GDM1 (cell line): ENCODE data around the gene METTL2B.
"Not testable (repeated sequence)": the region's sequence is repeated elsewhere in the genome, so short reads cannot be mapped to it uniquely, and the experiment has no call there.

ENCODE experiments used
- DNase-seq: peaks from one replicate; lab custom pipeline; 2025; lab: John Stamatoyannopoulos, UW

Gene METTL2B

GRCh38 chr7:128526062-128526466 lies 49.5 kb downstream of the METTL2B start:
- not testable (repeated sequence) for DNase-seq

- not testable (repeated sequence) for DNase-seq
Measured at GRCh38 chr7:128529191-128529590, 52.6 kb downstream of the METTL2B start.

DNA sequence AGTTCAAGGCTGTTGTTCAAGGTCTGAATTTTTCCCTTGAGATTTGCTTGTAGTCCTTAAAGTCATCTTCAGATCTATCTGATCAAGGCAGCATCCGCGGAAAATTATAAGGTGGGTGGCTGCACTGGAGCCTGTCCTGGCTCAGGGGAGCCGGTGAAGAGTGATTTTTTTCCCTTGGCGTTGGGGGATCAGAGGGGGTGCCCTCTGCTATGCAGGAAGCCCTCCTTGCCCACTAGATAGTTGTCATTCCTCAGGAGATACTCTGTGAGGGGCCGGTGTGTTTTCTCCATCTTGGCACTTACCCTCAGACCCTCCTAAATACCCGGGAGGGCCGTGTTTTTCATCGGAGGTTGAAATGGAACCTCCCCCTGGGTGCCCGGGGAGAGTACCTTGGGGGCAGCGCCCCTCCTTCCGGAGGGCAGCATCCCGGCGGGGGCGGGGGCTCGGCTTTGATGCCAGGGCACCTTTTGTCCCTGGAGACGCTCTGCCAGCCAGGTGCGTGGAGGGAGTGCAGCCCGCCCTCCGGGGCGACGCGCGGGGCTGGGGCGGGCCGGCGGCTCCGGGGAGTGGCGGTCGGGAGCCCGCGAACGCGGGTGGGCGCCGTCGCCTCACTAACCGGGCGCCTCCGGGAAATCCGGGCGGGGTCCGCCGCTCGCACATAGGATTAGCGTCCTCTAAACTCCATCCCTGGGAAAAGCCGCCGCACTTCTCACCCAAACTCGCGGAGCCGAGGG lies 53.7 kb downstream of the METTL2B start:
- DNase-seq: not testable (repeated sequence)

GRCh38 chr7:128530855-128531104 lies 54.2 kb downstream of the METTL2B start:
- DNase-seq: no peak

GRCh38 chr7:128531105-128531954 lies 54.8 kb downstream of the METTL2B start:
- DNase-seq: peak; percentile 84

GRCh38 chr7:128531955-128532478 lies 55.5 kb downstream of the METTL2B start:
- DNase-seq: peak; percentile 13

DNA sequence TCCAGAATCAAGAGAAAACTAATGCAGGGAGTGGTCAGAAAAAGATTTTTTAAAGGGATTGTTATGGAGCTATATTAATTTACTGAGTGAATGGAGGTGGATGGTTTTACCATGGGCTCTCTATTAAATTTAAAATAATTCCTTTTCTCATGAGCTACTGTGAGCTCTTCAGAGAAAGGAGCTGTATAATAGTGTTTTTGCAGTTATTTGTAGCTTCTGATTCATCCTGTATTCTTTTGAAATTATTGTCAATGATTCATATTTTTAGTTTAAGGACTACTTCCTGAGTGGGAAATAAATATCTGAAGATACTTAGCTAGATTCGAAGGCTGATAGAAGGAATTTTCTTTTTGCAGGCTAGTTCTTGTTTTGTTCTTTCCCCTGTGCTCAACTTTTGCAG lies 56.4 kb downstream of the METTL2B start:
- DNase-seq: not testable (repeated sequence)

- DNase-seq: not testable (repeated sequence)
Measured at GRCh38 chr7:128537410-128537809, 60.9 kb downstream of the METTL2B start.

DNA sequence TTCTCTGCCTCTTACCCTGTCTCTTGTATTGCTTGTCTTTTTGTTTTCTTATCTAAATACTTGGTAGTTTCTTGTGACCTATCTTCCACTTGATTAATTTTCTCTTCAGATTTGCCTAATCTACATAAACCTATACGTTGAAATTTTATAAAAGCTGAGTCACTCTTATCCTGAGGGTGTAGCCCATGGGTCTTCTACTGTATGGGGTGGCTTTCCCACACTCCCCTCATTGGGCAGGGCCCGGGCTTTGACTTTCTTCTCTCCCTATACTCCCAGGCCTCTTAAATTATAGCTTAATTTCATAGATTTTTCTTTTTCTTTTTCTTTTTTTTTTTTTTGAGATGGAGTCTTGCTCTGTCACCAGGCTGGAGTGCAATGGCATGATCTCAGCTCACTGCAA lies 66.0 kb downstream of the METTL2B start:
- not testable (repeated sequence) for DNase-seq

- not testable (repeated sequence) for DNase-seq
Measured at GRCh38 chr7:128543300-128543699, 66.8 kb downstream of the METTL2B start.

GRCh38 chr7:128546319-128546851 lies 69.8 kb downstream of the METTL2B start:
- DNase-seq: not testable (repeated sequence)

- DNase-seq: no peak
Measured at GRCh38 chr7:128550920-128551319, 74.4 kb downstream of the METTL2B start.

DNA sequence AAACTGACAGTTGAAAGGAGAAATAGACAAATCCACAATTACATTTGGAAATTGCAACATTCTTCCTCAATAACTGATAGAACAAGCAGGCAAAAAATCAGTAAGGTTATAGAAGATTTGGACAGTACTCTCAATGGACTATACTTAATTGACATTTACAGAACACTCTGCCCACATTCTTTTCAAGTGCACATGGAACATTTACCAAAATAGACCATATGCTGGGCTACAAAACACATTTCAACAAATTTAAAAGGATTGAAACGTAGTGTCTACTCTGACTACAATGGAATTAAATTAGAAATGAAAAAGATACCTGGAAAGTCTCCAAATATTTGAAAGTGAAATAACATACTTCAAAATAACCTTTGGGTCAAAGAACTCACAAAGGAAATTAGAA lies 77.8 kb downstream of the METTL2B start:
- DNase-seq: not testable (repeated sequence)
